ENCODE data around the gene MNAT1.
"Not testable (repeated sequence)": the region's sequence is repeated elsewhere in the genome, so short reads cannot be mapped to it uniquely, and the experiment has no call there.

Gene MNAT1

GRCh38 chr14:60812987-60813386 is 78.4 kb downstream of the MNAT1 start:
- DNase-seq = no peak

DNA sequence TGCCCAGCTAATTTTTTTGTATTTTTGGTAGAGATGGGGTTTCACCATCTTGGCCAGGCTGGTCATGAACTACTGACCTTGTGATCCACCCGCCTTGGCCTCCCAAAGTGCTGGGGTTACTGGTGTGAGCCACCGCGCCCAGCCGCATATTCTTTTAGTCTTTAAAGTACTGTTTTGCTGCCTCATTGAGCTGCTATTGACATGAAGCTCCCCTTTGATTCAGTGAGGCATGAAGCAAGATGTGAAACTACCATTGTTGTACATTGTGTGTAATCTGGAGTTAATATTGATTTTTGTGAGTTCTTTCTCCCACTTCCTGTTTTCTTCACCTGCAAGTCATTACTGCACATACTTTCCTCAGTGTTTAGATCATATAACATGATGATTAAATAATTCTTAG is 80.8 kb downstream of the MNAT1 start:
- no peak for DNase-seq

GRCh38 chr14:60817113-60817512 is 82.6 kb downstream of the MNAT1 start:
- DNase-seq = no peak

- DNase-seq = no peak
These were observed 85.0 kb downstream of the MNAT1 start for GRCh38 chr14:60819575-60819974.

GRCh38 chr14:60838601-60839000 is 104.0 kb downstream of the MNAT1 start:
- DNase-seq = no peak

GRCh38 chr14:60839057-60839456 is 104.5 kb downstream of the MNAT1 start:
- DNase-seq = no peak

DNA sequence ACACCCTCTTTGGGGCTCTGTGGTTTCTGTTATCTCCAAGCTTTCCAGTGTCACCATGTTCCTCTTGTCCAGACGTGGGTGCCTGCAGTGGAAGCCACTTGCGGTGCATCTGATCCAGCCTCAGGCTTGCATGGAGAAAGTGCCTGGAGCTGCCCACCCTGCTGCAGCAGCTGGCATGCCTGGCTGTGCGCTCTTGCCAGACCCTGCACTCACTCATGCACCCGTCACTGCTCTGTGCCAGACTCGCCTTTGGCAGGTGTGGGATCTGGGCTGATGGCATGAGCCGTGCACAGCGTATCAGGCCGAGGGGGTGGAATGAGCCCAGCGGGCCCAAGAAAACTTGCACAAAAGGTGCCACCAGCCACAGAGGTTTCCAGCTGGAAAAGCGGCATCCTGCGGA is 105.1 kb downstream of the MNAT1 start:
- DNase-seq = no peak

DNA sequence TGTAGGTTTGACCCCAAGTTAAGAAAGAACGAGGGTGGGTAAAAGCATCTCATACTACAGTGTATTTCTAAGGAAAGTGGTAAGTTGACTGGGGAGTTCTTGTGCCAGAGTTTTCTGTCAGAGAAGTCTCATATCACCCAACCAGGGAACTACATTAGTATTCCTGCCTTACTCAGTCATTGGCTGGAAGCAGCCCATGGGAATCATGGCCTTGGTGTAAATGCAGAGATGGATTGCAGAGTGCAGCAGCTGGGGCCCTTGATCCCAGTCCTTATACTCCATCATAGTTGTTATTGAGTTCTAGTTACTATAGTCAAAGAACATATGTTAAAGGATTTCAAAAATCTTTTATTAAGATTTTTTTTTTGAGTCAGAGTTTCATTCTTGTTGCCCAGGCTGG is 105.8 kb downstream of the MNAT1 start:
- no peak for DNase-seq

DNA sequence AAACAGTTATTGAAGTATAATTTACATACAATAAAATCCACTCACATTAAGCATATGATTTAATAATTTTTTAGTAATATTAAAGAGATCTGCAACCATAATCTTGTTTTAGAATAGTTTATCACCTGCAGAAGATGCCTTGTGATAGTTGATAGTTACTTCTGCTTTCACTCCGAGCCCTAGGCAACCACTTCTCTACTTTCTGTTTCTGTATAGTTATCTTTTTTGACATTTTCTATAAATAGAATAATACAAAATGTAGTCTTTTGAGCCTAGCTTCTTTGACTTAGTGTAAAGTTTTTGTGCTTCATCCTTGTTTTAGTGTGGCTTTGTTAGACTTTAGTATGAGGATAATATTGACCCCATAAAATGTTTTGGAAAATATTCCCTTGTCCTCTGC is 111.0 kb downstream of the MNAT1 start:
- no peak for DNase-seq

GRCh38 chr14:60848066-60848465 is 113.5 kb downstream of the MNAT1 start:
- DNase-seq = no peak

DNA sequence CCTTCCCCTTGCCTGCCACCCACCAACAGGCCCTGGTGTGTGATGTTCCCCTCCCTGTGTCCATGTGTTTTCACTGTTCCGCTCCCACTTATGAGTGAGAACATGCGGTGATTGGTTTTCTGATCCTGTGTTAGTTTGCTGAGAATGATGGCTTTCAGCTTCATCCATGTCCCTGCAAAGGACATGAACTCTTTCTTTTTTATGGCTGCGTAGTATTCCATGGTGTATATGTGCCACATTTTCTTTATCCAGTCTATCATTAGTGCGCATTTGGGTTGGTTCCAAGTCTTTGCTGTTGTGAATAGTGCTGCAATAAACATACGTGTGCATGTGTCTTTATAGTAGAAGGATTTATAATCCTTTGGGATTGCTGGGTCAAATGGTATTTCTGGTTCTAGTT is 117.1 kb downstream of the MNAT1 start:
- not testable (repeated sequence) for DNase-seq

DNA sequence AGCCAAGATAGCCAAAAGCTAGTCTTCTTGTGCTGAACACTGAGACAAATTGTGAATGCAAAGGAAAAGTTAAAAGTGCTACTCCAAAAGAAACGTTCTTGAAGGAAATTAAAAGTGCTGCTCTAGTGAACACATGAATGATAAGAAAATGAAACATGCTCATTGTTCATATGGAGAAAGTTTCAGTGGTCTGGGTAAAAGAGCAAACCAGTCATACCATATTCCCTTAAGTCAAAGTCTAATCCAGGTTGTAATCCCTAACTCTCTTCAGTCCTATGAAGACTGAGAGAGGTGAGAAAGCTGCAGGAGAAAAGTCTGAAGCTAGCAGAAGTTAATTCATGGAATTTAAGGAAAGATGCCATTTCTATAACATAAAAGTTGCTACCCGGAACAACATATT is 121.5 kb downstream of the MNAT1 start:
- DNase-seq = no peak

GRCh38 chr14:60859525-60859924 is 125.0 kb downstream of the MNAT1 start:
- no peak for DNase-seq

GRCh38 chr14:60861545-60862140 is 127.1 kb downstream of the MNAT1 start:
- DNase-seq = no peak

DNA sequence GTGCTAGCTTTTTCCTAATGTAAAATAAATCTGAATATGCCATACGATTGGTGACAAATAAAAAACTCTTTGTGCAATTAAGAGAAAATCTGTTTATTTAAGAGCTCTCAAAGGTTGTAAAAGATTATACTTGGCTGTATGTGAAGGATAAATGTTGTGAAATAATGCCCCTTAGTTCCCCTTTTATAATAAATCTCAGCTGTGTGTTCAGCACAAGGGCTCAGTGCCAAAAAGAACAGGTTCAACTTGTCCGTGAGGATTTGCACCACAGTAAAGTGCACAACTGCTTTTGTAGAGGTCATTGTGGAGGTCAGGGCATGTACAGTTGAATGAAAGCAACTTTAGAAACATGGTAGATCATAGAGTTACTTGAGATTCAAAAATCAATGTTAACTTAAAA is 127.7 kb downstream of the MNAT1 start:
- DNase-seq = no peak

- DNase-seq = no peak
These were observed 128.7 kb downstream of the MNAT1 start for GRCh38 chr14:60863249-60863648.

GRCh38 chr14:60865378-60866127 is 131.0 kb downstream of the MNAT1 start:
- no peak for DNase-seq

DNA sequence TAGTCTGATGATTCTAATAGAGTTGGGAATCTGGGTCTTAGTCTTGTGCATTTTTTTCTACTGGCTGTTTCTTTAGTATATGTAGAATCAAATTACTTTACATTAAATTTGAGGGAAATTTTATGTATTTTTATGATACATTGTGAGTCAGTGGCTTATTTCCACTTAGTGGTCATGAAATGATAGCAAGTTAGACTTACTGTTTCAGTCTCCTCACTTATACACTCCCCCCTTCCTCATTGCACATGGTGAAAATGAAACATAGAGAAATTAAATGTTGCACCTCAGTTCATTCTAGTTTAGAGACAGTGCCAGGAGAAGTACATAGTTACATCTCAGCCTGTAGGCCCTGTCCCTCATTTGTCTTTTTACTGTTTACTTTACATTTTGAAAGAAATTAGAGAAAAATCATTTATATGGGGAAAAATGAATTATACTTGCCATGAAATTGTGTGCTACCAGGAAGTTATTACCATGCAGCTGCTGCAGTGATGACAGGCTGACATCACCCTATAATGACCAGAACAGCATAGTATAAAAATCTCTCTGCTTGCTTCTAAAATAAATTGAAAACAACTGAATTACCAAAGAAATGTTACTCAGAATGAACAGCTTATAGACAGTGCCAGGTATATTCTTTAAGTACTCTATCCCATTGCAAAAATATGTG is 133.1 kb downstream of the MNAT1 start:
- DNase-seq = no peak

DNA sequence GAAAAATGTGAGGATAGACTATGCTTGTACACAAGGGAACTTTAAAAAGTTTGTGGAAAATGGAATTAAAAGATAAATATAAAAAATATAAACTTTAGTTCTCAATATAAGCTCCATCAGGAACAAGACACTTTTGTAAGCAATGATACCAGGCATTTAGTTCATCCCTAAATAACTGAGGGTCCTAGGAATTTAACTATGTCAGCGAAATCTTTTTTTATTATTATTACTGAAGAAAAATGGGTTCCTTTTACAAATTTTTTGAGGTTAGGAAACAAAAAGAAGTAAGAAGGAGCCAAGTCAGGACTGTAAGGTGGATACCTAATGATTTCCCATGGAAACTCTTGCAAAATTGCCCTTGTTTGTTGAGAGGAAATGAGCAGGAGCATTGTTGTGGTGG is 143.6 kb downstream of the MNAT1 start:
- no peak for DNase-seq

DNA sequence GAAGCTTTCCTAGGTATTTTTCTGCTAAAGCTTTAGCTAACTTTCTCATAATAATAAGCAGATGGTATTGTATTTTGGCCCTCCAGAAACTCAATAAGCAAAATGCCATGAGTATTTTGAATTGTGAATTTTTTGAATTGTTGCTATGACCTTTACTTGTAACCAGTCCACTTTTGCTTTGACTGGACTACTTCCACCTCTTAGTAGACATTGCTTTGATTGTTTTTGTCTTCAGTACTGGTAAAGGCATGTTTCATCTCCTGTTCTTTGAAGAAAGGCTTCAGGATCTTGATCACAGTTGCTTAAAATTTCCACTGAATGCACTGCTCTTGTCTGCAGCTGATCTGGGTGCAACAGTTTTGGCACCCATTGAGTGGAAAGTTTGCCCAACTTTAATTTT is 144.0 kb downstream of the MNAT1 start:
- DNase-seq = no peak

DNA sequence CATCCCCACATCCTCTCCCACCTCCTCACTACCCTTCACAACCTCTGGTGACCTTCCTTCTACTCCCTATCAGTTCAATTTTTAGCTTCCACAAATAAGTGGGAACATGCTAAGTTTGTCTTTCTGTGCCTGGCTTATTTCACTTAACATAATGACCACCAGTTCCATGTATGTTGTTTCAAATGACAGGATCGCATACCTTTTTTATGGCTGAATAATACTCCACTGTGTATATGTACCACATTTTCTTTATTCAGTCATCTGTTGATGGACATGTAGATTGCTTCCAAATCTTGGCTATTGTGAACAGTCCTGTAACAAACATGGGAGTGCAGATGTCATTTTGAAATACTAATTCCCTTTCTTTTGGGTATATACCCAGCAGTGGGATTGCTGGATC is 147.7 kb downstream of the MNAT1 start:
- DNase-seq = no peak

- no peak for DNase-seq
These were observed 149.6 kb downstream of the MNAT1 start for GRCh38 chr14:60884134-60884533.

GRCh38 chr14:60890636-60891035 is 156.1 kb downstream of the MNAT1 start:
- DNase-seq = not testable (repeated sequence)

- no peak for DNase-seq
These were observed 159.3 kb downstream of the MNAT1 start for GRCh38 chr14:60893911-60894310.

All from stimulated activated CD4-positive, alpha-beta T cell treated with anti-CD3 and anti-CD28 coated beads, Interleukin-15, amount 100 ng/mL, for 24 hours (primary cell).